ENCODE measurements around the gene SQSTM1.

The SQSTM1 gene
- long read RNA-seq, transcript SQSTM1-202 (8 exons, 2,986 nt): major isoform, 502 of 696 reads
- long read RNA-seq, transcript SQSTM1-210 (3 exons, 921 nt): minor isoform, 7 of 696 reads
- long read RNA-seq, partial matches to known transcripts: 39 of 696 reads
- long read RNA-seq, other reads (novel, unspliced or antisense): 148 of 696 reads

DNA sequence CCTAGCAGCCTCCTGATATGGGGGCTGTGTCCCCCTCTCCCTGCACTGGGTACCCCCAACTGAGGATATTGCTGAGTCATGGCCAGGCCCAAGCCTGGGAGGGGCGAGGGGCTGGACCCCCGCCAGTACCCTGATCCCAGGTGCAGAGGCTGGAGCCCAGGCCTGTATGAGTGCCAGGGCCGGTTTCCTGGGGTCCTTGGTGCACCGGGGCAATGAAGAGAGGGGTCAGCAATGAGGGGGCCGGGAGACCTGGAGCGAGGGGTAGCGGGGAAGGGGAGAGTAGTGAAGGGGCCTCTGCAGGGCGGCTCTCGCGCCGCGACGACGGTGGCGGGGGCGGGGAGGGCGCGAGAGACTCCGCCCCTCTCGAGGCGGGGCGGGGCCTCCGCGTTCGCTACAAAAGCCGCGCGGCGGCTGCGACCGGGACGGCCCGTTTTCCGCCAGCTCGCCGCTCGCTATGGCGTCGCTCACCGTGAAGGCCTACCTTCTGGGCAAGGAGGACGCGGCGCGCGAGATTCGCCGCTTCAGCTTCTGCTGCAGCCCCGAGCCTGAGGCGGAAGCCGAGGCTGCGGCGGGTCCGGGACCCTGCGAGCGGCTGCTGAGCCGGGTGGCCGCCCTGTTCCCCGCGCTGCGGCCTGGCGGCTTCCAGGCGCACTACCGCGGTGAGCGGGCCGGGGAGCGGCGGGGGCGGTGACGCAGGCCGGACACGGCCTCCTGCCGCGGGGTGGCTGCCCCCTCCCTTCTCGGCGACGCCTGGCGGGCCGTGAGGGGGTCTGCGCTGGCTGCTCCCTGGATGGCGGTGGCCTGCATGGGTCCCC, at the start of gene SQSTM1:
Gene SQSTM1 (plus strand): TSS at position 423 of the 815 bp plus-strand sequence. CDS start 32 bp downstream, at position 455.
- peak; percentile 66 to 84 for DNase-seq (ENCODE audit: low read depth in 1 of 2, low spot score in 1 of 2)
- Histone ChIP-seq H3K27ac (replicated peaks) (peak within 1 kb of the TSS; percentile 89), H3K27me3 (ENCODE audit: insufficient read depth, poor library complexity, severe bottlenecking) (no peaks in the 10 kb centered on the region), H3K4me3 (replicated peaks; ENCODE audit: insufficient read depth, low read length) (peak within 1 kb of the TSS; percentile 88)
- TF ChIP-seq GABPA (IDR thresholded peaks at IDR 0.05; ENCODE audit: low read depth) (no peak), POLR2AphosphoS5 (IDR thresholded peaks at IDR 0.05; ENCODE audit: low read depth) (peak; percentile 94)

DNA sequence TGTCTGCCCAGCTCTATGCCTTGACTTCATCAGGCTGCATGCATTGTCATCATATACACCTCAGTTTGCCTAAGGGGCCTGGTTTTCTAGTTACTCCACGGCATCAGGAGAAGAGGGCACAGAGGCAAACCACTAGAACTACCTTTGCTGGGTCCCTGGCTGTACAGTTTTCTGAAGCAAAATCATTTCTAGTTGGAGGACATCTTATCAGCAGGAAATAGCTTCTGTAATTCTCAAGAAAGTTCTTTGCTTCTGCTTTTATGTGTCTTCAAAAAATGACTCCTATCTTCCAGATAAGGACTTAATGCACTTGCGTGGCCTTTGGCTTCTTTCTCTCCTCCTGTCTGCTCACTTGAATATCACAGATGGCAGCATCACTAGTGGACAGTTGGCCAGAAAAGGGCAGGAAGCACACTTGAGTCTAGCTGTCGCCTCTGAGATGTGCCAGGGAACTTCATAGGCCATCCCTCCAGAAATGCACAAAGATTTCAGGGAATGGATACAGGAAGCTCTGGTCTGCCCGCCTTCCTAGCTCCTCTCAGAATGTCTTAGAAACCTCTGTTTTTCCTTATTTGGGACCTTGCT, 49.3 kb upstream of the SQSTM1 start:
- Histone ChIP-seq H3K27ac (replicated peaks) (peak overlapping the region; percentile 92), H3K4me3 (replicated peaks; ENCODE audit: insufficient read depth, low read length) (no peak overlapping the region), H3K27me3 (ENCODE audit: insufficient read depth, poor library complexity, severe bottlenecking) (no peaks in the 10 kb centered on the region)
- DNase-seq (ENCODE audit: low read depth in 1 of 2, low spot score in 1 of 2): no peak
- TF ChIP-seq GABPA (IDR thresholded peaks at IDR 0.05; ENCODE audit: low read depth): no peak
- no peak for TF ChIP-seq POLR2AphosphoS5 (IDR thresholded peaks at IDR 0.05; ENCODE audit: low read depth)
- TF ChIP-seq, protein P1, sequence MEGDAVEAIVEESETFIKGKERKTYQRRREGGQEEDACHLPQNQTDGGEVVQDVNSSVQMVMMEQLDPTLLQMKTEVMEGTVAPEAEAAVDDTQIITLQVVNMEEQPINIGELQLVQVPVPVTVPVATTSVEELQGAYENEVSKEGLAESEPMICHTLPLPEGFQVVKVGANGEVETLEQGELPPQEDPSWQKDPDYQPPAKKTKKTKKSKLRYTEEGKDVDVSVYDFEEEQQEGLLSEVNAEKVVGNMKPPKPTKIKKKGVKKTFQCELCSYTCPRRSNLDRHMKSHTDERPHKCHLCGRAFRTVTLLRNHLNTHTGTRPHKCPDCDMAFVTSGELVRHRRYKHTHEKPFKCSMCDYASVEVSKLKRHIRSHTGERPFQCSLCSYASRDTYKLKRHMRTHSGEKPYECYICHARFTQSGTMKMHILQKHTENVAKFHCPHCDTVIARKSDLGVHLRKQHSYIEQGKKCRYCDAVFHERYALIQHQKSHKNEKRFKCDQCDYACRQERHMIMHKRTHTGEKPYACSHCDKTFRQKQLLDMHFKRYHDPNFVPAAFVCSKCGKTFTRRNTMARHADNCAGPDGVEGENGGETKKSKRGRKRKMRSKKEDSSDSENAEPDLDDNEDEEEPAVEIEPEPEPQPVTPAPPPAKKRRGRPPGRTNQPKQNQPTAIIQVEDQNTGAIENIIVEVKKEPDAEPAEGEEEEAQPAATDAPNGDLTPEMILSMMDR (IDR thresholded peaks at IDR 0.05; ENCODE audit: insufficient read depth, low read length): no peak
- TF ChIP-seq, protein P2, sequence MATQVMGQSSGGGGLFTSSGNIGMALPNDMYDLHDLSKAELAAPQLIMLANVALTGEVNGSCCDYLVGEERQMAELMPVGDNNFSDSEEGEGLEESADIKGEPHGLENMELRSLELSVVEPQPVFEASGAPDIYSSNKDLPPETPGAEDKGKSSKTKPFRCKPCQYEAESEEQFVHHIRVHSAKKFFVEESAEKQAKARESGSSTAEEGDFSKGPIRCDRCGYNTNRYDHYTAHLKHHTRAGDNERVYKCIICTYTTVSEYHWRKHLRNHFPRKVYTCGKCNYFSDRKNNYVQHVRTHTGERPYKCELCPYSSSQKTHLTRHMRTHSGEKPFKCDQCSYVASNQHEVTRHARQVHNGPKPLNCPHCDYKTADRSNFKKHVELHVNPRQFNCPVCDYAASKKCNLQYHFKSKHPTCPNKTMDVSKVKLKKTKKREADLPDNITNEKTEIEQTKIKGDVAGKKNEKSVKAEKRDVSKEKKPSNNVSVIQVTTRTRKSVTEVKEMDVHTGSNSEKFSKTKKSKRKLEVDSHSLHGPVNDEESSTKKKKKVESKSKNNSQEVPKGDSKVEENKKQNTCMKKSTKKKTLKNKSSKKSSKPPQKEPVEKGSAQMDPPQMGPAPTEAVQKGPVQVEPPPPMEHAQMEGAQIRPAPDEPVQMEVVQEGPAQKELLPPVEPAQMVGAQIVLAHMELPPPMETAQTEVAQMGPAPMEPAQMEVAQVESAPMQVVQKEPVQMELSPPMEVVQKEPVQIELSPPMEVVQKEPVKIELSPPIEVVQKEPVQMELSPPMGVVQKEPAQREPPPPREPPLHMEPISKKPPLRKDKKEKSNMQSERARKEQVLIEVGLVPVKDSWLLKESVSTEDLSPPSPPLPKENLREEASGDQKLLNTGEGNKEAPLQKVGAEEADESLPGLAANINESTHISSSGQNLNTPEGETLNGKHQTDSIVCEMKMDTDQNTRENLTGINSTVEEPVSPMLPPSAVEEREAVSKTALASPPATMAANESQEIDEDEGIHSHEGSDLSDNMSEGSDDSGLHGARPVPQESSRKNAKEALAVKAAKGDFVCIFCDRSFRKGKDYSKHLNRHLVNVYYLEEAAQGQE (IDR thresholded peaks at IDR 0.05; ENCODE audit: insufficient replicate concordance, low read depth): no peak
- no peak for TF ChIP-seq SPI1 (IDR thresholded peaks at IDR 0.05; ENCODE audit: borderline replicate concordance, low read depth)

DNA sequence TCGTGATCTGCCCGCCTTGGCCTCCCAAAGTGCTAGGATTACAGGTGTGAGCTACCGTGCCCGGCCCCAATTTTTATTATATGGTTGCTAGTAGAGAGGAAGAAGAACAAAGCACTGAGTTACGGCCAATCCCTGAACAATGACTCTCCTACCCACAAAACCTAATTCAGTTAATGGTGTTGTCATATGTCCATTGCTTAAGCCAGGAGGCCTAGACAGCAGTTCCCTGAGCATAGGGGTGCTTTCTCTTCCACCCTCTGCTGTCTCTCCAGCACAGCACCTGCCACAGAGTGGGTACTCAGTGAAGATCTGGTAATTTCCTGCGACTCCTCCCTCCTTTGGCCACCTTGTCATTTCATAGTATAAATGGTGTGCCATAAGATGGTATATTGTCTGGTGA, 48.4 kb upstream of the SQSTM1 start:
- TF ChIP-seq, protein P2 (IDR thresholded peaks at IDR 0.05; ENCODE audit: insufficient replicate concordance, low read depth): no peak
- TF ChIP-seq GABPA (IDR thresholded peaks at IDR 0.05; ENCODE audit: low read depth): no peak
- TF ChIP-seq, protein P1 (IDR thresholded peaks at IDR 0.05; ENCODE audit: insufficient read depth, low read length): no peak
- peak; percentile 23; the same call in 1 of the 2 replicates for TF ChIP-seq SPI1 (IDR thresholded peaks at IDR 0.05; ENCODE audit: borderline replicate concordance, low read depth)
- TF ChIP-seq POLR2AphosphoS5 (IDR thresholded peaks at IDR 0.05; ENCODE audit: low read depth): peak; percentile 65
- no peak overlapping the region for H3K4me3 ChIP-seq (replicated peaks; ENCODE audit: insufficient read depth, low read length)
- H3K27ac ChIP-seq (replicated peaks): peak overlapping the region; percentile 92
- H3K27me3 ChIP-seq (ENCODE audit: insufficient read depth, poor library complexity, severe bottlenecking): no peaks in the 10 kb centered on the region
- peak; percentile 61 to 93 for DNase-seq (ENCODE audit: low read depth in 1 of 2, low spot score in 1 of 2)

DNA sequence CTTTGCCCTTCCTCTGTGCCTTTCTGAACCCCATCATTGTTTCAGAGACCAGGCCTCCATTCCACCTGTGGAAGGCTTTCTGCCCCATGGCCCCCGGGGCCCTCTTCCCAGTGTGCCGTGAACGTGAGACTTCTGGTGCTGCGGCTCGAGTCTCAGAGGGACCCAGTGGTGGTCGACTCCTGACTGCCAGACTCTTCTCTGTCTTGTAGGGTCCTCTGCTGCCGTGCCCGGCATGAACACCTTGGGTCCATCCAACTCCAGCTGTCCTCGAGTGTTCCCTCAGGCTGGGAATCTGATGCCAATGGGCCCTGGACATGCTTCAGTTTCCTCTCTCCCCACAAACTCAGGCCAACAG, 47.0 kb upstream of the SQSTM1 start:
- TF ChIP-seq SPI1 (IDR thresholded peaks at IDR 0.05; ENCODE audit: borderline replicate concordance, low read depth) (no peak), POLR2AphosphoS5 (IDR thresholded peaks at IDR 0.05; ENCODE audit: low read depth) (no peak), GABPA (IDR thresholded peaks at IDR 0.05; ENCODE audit: low read depth) (no peak)
- TF ChIP-seq, protein P2 (IDR thresholded peaks at IDR 0.05; ENCODE audit: insufficient replicate concordance, low read depth): no peak
- TF ChIP-seq, protein P1 (IDR thresholded peaks at IDR 0.05; ENCODE audit: insufficient read depth, low read length): no peak
- no peaks in the 10 kb centered on the region for H3K27me3 ChIP-seq (ENCODE audit: insufficient read depth, poor library complexity, severe bottlenecking)
- H3K4me3 ChIP-seq (replicated peaks; ENCODE audit: insufficient read depth, low read length): no peak overlapping the region
- no peak for DNase-seq (ENCODE audit: low read depth in 1 of 2, low spot score in 1 of 2)
- H3K27ac ChIP-seq (replicated peaks): peak overlapping the region; percentile 92
